ENCODE data around the gene C8A.

The C8A gene

DNA sequence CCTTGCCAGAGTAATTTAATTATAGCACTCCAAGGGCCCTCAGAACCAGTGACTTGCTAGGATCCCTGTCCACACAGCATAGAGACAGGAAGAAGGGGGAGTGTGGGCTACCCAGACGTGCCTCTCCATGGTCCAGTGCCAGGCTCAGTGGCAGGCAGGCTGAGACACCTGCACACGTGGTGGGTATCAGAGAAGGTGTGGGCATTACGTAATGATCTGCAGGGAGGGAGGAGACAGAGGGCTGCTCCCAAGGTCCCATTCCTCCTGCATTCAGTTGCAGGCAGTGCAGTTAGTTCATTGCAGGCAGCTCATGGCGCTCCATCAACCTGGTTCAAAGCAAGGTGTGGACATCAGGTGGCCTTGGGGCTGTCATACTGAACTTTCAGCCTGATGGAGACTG lies 61.4 kb downstream of the C8A start:
- no peaks in the 10 kb centered on the region for H4K20me1 ChIP-seq (ENCODE audit: insufficient read depth, low read length)
- H3K9ac ChIP-seq (ENCODE audit: low read depth, low read length): no peak overlapping the region
- no peaks in the 10 kb centered on the region for H3K79me2 ChIP-seq (ENCODE audit: insufficient read depth, low read length)
- no peak overlapping the region for H3K4me2 ChIP-seq (ENCODE audit: insufficient read depth, low read length)
- H3K9me3 ChIP-seq (ENCODE audit: insufficient read depth, low read length, severe bottlenecking): no peaks in the 10 kb centered on the region
- no peak for DNase-seq
- H3K4me1 ChIP-seq (ENCODE audit: insufficient read depth, low read length): no peaks in the 10 kb centered on the region
- no peak overlapping the region for H2AFZ ChIP-seq (ENCODE audit: low read depth, low read length)
- no peak for ATAC-seq (ENCODE audit: insufficient read depth, low read depth)
- H3K27ac ChIP-seq (ENCODE audit: low read length): no peak overlapping the region
- no peak overlapping the region for H3K4me3 ChIP-seq (ENCODE audit: low read depth in 1 of 2, low read length in 2 of 2)
- no peaks in the 10 kb centered on the region for H3K36me3 ChIP-seq (ENCODE audit: insufficient read depth, low read length)
- TF ChIP-seq EZH2 (IDR thresholded peaks at IDR 0.05; ENCODE audit: borderline replicate concordance, low read depth, low read length, severe bottlenecking): no peak
- TF ChIP-seq, protein P1, sequence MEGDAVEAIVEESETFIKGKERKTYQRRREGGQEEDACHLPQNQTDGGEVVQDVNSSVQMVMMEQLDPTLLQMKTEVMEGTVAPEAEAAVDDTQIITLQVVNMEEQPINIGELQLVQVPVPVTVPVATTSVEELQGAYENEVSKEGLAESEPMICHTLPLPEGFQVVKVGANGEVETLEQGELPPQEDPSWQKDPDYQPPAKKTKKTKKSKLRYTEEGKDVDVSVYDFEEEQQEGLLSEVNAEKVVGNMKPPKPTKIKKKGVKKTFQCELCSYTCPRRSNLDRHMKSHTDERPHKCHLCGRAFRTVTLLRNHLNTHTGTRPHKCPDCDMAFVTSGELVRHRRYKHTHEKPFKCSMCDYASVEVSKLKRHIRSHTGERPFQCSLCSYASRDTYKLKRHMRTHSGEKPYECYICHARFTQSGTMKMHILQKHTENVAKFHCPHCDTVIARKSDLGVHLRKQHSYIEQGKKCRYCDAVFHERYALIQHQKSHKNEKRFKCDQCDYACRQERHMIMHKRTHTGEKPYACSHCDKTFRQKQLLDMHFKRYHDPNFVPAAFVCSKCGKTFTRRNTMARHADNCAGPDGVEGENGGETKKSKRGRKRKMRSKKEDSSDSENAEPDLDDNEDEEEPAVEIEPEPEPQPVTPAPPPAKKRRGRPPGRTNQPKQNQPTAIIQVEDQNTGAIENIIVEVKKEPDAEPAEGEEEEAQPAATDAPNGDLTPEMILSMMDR (IDR thresholded peaks at IDR 0.05; ENCODE audit: borderline replicate concordance, extremely low read depth, low read length, poor library complexity, severe bottlenecking): no peak
- H3K27me3 ChIP-seq (ENCODE audit: insufficient read depth, low read length, poor library complexity): no peaks in the 10 kb centered on the region

DNA sequence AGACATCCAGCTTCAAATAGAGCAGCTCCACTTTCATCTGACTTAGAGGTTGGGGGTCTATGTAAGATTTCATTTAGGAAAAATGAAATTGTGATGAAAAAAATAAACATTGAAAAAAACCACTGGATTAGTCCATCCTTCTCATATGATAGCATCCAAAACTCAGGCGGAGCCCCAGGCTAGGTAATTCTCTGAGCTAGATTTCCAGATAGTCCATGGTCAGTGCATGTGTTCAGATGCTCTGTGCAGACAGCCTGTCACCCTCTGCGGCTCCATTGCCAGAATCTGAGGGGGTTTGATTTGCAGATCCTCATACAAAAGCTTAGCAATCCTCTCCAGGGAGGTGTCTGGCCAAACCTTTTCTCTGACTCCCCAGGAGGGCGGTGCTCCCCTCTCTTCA lies 62.0 kb downstream of the C8A start:
- Histone ChIP-seq H3K36me3 (ENCODE audit: insufficient read depth, low read length) (no peaks in the 10 kb centered on the region), H3K4me1 (ENCODE audit: insufficient read depth, low read length) (no peaks in the 10 kb centered on the region), H3K27me3 (ENCODE audit: insufficient read depth, low read length, poor library complexity) (no peaks in the 10 kb centered on the region), H3K9ac (ENCODE audit: low read depth, low read length) (no peak overlapping the region), H3K4me2 (ENCODE audit: insufficient read depth, low read length) (no peak overlapping the region), H3K9me3 (ENCODE audit: insufficient read depth, low read length, severe bottlenecking) (no peaks in the 10 kb centered on the region), H3K79me2 (ENCODE audit: insufficient read depth, low read length) (no peaks in the 10 kb centered on the region), H2AFZ (ENCODE audit: low read depth, low read length) (no peak overlapping the region), H3K4me3 (ENCODE audit: low read depth in 1 of 2, low read length in 2 of 2) (no peak overlapping the region), H4K20me1 (ENCODE audit: insufficient read depth, low read length) (no peaks in the 10 kb centered on the region), H3K27ac (ENCODE audit: low read length) (no peak overlapping the region)
- ATAC-seq (ENCODE audit: insufficient read depth, low read depth): no peak
- no peak for DNase-seq
- TF ChIP-seq, protein P1 (IDR thresholded peaks at IDR 0.05; ENCODE audit: borderline replicate concordance, extremely low read depth, low read length, poor library complexity, severe bottlenecking): no peak
- no peak for TF ChIP-seq EZH2 (IDR thresholded peaks at IDR 0.05; ENCODE audit: borderline replicate concordance, low read depth, low read length, severe bottlenecking)

DNA sequence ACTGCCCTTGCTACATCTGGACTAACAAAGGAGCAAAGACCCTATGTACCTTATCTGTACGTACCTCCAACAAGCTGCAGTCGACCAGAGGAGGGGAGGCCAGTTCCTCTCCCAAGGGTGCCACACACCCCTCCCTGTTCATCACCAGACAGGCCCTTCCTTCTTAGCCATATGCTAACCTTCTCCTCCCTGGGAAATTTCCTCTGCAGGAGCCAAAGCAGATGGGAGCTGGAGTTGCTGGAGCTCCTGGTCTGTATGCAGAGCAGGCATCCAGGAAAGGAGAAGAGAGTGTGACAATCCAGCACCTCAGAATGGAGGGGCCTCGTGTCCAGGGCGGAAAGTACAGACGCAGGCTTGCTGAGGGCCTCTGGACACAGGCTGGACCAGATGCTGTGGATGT lies 62.8 kb downstream of the C8A start:
- Histone ChIP-seq H3K79me2 (ENCODE audit: insufficient read depth, low read length) (no peaks in the 10 kb centered on the region), H3K9me3 (ENCODE audit: insufficient read depth, low read length, severe bottlenecking) (no peaks in the 10 kb centered on the region), H3K9ac (ENCODE audit: low read depth, low read length) (no peak overlapping the region), H3K27me3 (ENCODE audit: insufficient read depth, low read length, poor library complexity) (no peaks in the 10 kb centered on the region), H3K4me3 (ENCODE audit: low read depth in 1 of 2, low read length in 2 of 2) (no peak overlapping the region), H3K27ac (ENCODE audit: low read length) (no peak overlapping the region), H2AFZ (ENCODE audit: low read depth, low read length) (no peak overlapping the region), H3K36me3 (ENCODE audit: insufficient read depth, low read length) (no peaks in the 10 kb centered on the region), H3K4me2 (ENCODE audit: insufficient read depth, low read length) (no peak overlapping the region), H3K4me1 (ENCODE audit: insufficient read depth, low read length) (no peaks in the 10 kb centered on the region), H4K20me1 (ENCODE audit: insufficient read depth, low read length) (no peaks in the 10 kb centered on the region)
- ATAC-seq (ENCODE audit: insufficient read depth, low read depth) (no peak), DNase-seq (no peak)
- no peak for TF ChIP-seq EZH2 (IDR thresholded peaks at IDR 0.05; ENCODE audit: borderline replicate concordance, low read depth, low read length, severe bottlenecking)
- TF ChIP-seq, protein P1 (IDR thresholded peaks at IDR 0.05; ENCODE audit: borderline replicate concordance, extremely low read depth, low read length, poor library complexity, severe bottlenecking): no peak

DNA sequence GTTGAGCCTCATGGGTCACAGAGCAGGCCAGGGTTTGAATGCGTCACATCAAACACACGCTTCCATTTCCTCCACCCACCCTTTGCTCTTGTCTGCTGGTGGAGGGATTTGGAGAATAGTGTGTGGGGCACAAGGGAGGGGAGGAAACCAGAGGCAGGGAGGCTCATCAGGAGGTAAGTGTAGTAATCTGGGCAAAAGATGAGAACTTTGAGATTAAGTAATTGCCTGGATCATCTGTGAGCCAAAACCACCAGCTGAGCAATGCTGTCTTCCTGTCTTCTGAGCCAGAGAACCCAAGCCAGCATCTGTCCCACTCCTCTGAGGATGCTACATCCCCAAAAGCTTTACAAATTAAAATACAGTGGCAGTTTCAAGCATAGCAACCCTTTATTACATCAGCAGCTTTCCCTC lies 66.0 kb downstream of the C8A start:
- TF ChIP-seq, protein P1 (IDR thresholded peaks at IDR 0.05; ENCODE audit: borderline replicate concordance, extremely low read depth, low read length, poor library complexity, severe bottlenecking): no peak
- no peak for TF ChIP-seq EZH2 (IDR thresholded peaks at IDR 0.05; ENCODE audit: borderline replicate concordance, low read depth, low read length, severe bottlenecking)
- H3K27ac ChIP-seq (ENCODE audit: low read length): no peak overlapping the region
- no peak for ATAC-seq (ENCODE audit: insufficient read depth, low read depth)
- no peaks in the 10 kb centered on the region for H3K36me3 ChIP-seq (ENCODE audit: insufficient read depth, low read length)
- H3K27me3 ChIP-seq (ENCODE audit: insufficient read depth, low read length, poor library complexity): no peaks in the 10 kb centered on the region
- no peaks in the 10 kb centered on the region for H3K9me3 ChIP-seq (ENCODE audit: insufficient read depth, low read length, severe bottlenecking)
- no peak for DNase-seq
- H3K4me1 ChIP-seq (ENCODE audit: insufficient read depth, low read length): no peaks in the 10 kb centered on the region
- H4K20me1 ChIP-seq (ENCODE audit: insufficient read depth, low read length): no peaks in the 10 kb centered on the region
- no peaks in the 10 kb centered on the region for H3K79me2 ChIP-seq (ENCODE audit: insufficient read depth, low read length)
- H3K9ac ChIP-seq (ENCODE audit: low read depth, low read length): no peak overlapping the region
- no peak overlapping the region for H3K4me3 ChIP-seq (ENCODE audit: low read depth in 1 of 2, low read length in 2 of 2)
- no peak overlapping the region for H3K4me2 ChIP-seq (ENCODE audit: insufficient read depth, low read length)
- no peak overlapping the region for H2AFZ ChIP-seq (ENCODE audit: low read depth, low read length)

Data from DND-41 (cell line).